GM23248 (cell line): ENCODE results near the gene TK1.

Source experiments
- EZH2 ChIP-seq: fragments of 200-600 bp; sonication (generic); IDR thresholded peaks from 2 replicates; pipeline ENCODE4 v1.6.1; 2018; ENCODE audit warnings: antibody characterized with exemption, mild to moderate bottlenecking; ENCODE audit not compliant: insufficient read depth, poor library complexity, severe bottlenecking
- EZH2phosphoT487 ChIP-seq: fragments of 200-600 bp; sonication (generic); IDR thresholded peaks from 2 replicates; pipeline ENCODE4 v1.6.1; 2018; ENCODE audit warnings: antibody characterized with exemption, moderate library complexity, mild to moderate bottlenecking, low read depth; ENCODE audit not compliant: insufficient read depth

DNA sequence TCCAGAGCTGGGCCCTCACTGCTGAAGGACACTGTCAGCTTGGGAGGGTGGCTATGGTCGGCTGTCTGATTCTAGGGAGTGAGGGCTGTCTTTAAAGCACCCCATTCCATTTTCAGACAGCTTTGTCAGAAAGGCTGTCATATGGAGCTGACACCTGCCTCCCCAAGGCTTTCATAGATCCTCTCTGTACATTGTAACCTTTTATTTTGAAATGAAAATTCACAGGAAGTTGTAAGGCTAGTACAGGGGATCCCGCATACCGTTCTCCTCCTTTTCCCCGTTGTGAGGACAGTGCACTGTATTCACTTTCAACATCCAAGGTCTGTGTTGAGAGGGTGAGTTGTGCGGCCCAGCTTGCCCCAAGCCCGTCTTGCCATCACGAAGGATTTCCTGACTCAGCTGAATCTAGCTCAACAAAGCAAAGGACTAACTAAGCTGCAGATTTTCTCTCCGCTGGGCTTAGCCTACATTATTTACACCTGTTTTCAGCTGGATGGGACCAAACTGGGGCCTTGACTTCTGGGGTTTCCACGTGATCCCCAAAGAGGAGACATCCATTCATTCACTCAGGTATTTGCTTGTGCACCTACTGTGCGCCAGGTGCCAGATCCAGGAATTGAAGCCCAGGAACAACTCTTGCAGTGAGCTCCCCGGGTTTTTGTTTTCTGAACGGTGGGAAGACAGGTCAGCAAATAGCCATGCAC is 39.4 kb upstream of the TK1 start:
- TF ChIP-seq EZH2phosphoT487 (no peak), EZH2 (no peak)
